CD1c-positive myeloid dendritic cell (primary cell): ENCODE results near the gene LRRC18.

ENCODE experiments used
- DNase-seq: peaks from one replicate; pipeline ENCODE4 v3.0.0-alpha.2; 2016; ENCODE audit errors: extremely low spot score

Gene LRRC18

GRCh38 chr10:48946332-48946731 lies 6.7 kb upstream of the LRRC18 start:
- DNase-seq: no peak

DNA sequence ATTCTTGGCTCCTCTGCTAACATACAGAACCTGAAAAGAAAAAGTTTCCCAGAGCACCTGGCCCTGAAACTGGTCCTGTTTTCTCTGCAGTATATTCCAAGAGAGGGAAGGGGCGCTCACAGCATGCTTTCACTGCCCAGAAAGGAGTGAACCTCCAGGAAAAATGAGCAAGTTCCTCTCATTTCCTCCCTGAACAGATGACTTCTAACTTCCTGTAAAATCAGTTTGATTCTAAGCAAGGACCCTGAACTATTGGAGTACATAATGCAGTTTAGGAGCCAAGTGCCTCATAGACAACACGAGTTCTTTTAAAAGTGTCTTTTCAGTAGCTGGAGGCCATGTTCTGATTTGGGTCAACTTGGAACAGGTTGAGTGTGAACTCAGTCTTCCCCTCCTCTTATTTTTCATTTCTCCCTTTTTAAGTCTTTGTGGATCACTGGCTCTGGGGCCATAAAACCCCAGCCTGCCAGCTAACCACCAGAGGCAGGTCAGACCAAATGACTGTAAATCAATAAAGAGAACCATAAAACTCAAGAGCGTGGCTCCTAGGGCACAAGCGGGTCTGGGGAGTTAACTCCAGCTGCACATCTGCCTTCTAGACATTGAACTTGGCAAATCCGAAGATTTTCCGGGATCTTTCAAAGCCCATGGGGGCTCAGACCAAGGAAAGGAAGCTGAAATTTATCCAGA lies 5.9 kb upstream of the LRRC18 start:
- no peak for DNase-seq

DNA sequence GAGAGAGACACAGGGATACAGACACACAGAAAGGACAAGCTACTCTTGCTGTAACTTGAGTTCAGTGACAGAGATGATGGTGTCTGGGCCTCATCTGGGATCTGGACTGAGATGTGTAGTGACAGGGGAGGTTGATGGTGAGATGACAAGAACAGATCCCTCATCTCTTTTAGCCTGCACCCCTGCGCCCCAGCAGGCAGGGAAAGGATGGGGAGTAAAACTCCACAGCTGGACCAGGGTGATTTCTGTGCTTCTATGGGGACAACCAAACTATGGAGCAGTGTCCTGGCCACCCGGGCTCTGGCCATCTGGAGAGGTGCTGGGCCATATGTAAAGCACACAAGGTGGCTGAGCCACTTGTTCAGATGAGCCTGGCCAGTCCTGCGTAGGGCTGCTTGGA lies 4.5 kb upstream of the LRRC18 start:
- no peak for DNase-seq

- DNase-seq: no peak
Measured at GRCh38 chr10:48943096-48943495, 3.5 kb upstream of the LRRC18 start.

DNA sequence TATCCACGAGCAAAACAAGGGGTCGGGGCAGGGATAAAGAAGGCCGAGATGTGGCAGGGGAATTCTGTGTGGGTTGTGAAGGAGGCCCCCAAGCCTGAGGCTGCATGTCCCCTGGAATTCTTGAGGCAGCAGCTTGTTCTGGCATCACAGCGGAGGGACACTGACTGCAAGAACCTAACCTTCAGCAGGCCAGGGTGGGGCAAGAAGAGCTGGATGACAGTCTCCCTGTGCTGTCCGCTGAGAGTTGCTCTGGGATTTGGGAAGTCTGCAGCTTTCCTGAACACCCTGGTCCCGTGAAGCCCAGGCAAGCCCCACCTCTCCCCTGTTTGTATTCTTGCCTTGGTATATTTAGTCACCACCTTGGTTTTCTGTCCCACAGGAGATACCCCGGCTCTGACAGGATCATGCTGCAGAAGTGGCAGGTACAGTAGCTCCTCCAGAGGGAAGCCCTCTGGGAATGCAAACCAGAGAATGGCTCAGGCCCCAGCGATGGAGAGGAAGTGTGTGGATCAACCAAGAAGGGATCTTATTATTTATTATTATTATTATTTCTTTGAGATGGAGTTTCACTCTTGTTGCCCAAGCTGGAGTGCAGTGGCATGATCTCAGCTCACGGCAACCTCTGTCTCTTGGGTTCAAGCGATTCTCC lies 1.9 kb upstream of the LRRC18 start:
- DNase-seq: no peak

DNA sequence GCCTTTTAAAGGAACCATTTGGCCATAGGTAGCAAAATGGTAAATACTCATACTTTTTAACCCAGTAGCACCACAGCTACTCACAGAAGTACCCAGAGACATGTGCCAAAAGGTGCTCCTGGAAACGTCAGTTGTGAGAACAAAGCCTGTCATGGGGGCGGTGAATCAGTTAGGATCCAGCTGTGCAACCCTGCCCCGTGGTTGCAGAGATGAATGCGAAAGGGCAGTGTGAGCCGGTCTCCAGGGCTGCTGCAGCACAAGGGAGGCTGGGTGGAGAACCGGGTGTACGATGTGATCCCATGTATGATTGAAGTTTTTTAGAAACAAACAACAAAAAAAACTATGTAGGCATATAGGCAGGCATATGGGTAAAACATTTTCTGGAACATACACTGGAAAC lies 1.3 kb upstream of the LRRC18 start:
- no peak for DNase-seq

GRCh38 chr10:48940372-48940771 lies 732 bp upstream of the LRRC18 start:
- DNase-seq: no peak

DNA sequence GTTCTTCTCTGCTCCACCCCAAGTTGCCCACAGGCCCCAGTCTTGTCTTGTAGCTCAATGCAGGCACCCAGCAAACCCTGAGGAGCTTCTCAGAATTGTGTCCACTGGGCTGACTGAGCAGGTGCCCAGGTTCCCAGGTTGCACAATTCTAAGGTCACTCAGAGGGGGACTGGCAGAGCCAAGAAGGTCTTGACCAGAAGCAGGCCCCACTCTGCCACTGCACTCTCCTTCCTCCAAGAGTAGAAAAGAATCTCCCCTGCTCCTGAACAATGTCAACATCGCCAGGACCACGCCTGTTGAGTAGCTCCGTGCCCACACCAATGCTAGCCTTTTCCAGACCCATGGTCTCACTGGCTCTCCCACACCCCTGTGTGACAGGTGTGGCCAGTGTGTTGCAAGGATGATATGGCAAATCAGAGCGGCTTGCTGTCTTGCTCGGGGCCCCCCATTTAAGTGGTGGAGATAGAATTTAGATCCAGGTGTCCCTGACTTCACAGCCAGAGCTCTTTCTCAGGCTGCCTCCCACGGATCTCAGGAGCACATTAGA lies 577 bp downstream of the LRRC18 start:
- DNase-seq: no peak

DNA sequence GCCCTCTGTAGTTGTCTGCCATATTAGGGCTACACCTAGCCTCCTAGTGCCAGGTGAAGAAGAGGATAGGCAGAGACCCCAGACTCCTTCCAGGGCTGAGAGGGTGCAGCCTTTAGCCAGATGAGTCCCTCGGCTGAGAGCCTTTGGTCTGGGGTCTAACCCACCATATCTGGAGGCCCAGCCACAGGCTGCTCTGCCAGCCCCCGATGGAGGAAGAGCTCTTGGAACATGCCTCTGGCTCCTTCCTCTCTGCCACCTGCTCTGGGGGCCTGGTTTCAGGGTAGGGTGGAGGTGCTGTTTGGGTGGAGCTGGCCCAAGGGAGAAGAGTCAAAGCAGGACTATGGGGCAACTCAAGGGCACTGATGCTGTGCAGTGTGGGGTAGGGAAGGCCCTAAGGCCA lies 1.4 kb downstream of the LRRC18 start:
- DNase-seq: no peak

GRCh38 chr10:48937796-48938195 lies 1.8 kb downstream of the LRRC18 start:
- no peak for DNase-seq

GRCh38 chr10:48935577-48935976 lies 4.1 kb downstream of the LRRC18 start:
- DNase-seq: no peak

- DNase-seq: no peak
Measured at GRCh38 chr10:48934672-48935501, 4.8 kb downstream of the LRRC18 start.

DNA sequence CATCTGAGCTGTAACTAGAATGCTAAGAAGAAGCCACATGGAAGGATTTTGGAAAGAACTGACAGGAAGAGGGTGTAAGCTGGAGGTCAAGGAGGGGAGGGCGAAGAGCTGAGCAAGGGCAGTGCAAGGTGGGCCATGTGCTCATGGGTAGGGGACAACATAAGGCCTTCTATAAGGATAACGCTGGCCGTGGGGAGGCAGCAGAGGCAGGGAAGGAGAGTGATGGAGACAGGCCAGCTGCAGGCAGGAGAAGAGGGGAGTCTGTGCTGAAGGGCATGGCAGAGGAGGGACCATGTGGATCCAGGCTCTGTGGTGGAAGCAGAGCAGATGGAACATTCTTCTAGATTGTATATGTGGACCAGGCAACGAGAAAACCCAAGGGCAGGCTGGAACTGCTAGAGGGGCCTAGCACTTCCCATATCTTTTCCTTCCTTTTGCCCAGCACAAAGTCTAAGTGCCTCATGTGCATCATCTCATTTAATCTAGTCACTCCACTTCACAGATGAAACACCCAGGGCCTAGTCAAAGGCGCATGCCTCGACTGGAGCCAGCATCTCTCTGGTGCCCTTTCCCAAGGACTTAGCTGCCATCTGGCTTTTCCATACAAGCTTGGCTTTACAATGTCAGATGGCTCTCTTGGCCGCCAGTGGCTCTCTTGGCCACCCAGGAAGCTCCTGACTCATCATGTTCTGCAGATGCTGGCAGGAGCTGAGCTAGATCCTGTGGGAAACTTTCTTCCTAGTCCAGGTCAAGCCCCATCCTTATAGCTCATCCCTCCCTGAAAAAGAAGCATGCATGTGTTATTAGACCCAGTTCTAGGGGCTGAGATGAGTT lies 6.6 kb downstream of the LRRC18 start:
- DNase-seq: no peak

GRCh38 chr10:48931188-48931587 lies 8.5 kb downstream of the LRRC18 start:
- DNase-seq: peak; percentile 8

GRCh38 chr10:48929413-48929990 lies 10.1 kb downstream of the LRRC18 start:
- DNase-seq: no peak

- DNase-seq: no peak
Measured at GRCh38 chr10:48926764-48927540, 12.7 kb downstream of the LRRC18 start.

DNA sequence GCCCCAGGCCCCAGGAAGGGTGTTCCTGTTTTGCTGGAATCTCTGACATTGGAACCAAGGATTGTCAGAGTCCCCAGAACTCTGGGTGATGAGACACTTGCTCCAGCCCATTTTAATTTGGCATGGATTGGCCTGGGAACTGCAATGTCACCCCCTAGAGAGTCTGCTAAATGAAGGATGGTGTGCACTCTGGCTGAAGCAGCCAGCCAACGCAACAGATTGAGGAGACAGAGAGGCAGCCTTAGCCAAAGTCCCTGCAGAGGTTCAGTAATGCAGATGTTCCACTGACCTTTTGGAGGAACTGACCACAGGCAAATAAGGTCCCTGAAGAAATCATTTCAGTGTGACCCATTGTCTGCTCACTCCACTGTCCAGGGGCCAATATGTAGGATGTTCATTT lies 13.4 kb downstream of the LRRC18 start:
- no peak for DNase-seq

GRCh38 chr10:48924988-48925387 lies 14.7 kb downstream of the LRRC18 start:
- no peak for DNase-seq

GRCh38 chr10:48923748-48924147 lies 15.9 kb downstream of the LRRC18 start:
- no peak for DNase-seq

DNA sequence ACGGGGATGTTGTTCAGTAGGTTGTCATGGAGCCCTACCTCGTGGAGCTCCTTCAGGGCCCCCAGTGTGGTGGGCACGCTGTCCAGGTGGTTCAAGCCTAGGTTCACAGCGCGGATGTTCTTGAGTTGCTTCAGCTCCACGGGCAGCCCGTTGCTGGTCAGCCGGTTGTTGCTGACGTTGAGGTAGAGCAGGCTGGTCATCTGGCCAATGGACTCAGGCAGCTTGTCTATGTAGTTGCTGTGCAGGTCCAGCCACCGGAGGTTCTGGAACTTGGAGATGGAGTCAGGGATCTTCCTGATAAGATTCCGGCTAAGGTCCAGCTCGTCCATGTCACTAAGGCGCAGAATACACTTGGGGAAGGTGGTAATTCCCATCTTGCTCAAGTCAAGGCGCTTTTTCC lies 26.0 kb downstream of the LRRC18 start:
- DNase-seq: no peak

- no peak for DNase-seq
Measured at GRCh38 chr10:48910548-48910947, 29.1 kb downstream of the LRRC18 start.
